GM19043 (cell line): ENCODE measurements around the gene RALBP1.

ENCODE experiments used
- ATAC-seq: cut with Tn5 transposase; IDR thresholded peaks from one replicate; pipeline ENCODE4 v1.9.1; 2021; ENCODE audit warnings: low read depth; ENCODE audit not compliant: unreplicated experiment

Gene RALBP1

GRCh38 chr18:9542924-9543323, 67.6 kb downstream of the RALBP1 start:
- no peak for ATAC-seq

GRCh38 chr18:9545029-9545428, 69.7 kb downstream of the RALBP1 start:
- ATAC-seq = no peak

- ATAC-seq = no peak
These were observed 71.2 kb downstream of the RALBP1 start for GRCh38 chr18:9546468-9546867.

- ATAC-seq = no peak
These were observed 72.5 kb downstream of the RALBP1 start for GRCh38 chr18:9547782-9548181.

- ATAC-seq = no peak
These were observed 74.1 kb downstream of the RALBP1 start for GRCh38 chr18:9549405-9549804.

GRCh38 chr18:9550429-9550828, 75.1 kb downstream of the RALBP1 start:
- no peak for ATAC-seq

- ATAC-seq = no peak
These were observed 76.9 kb downstream of the RALBP1 start for GRCh38 chr18:9552191-9552590.

- ATAC-seq = no peak
These were observed 77.3 kb downstream of the RALBP1 start for GRCh38 chr18:9552616-9553015.

GRCh38 chr18:9557250-9557943, 82.1 kb downstream of the RALBP1 start:
- ATAC-seq = no peak

- no peak for ATAC-seq
These were observed 83.2 kb downstream of the RALBP1 start for GRCh38 chr18:9558387-9559064.

GRCh38 chr18:9559253-9559652, 83.9 kb downstream of the RALBP1 start:
- no peak for ATAC-seq

- no peak for ATAC-seq
These were observed 86.4 kb downstream of the RALBP1 start for GRCh38 chr18:9561759-9562158.

GRCh38 chr18:9562584-9562983, 87.3 kb downstream of the RALBP1 start:
- ATAC-seq = no peak

- no peak for ATAC-seq
These were observed 88.0 kb downstream of the RALBP1 start for GRCh38 chr18:9563331-9563730.

GRCh38 chr18:9565407-9565806, 90.1 kb downstream of the RALBP1 start:
- ATAC-seq = no peak

- ATAC-seq = no peak
These were observed 92.9 kb downstream of the RALBP1 start for GRCh38 chr18:9568186-9568585.

GRCh38 chr18:9569178-9569577, 93.9 kb downstream of the RALBP1 start:
- no peak for ATAC-seq

- no peak for ATAC-seq
These were observed 94.9 kb downstream of the RALBP1 start for GRCh38 chr18:9570255-9570654.

GRCh38 chr18:9571546-9571945, 96.2 kb downstream of the RALBP1 start:
- no peak for ATAC-seq

- ATAC-seq = no peak
These were observed 99.3 kb downstream of the RALBP1 start for GRCh38 chr18:9574473-9575115.

- no peak for ATAC-seq
These were observed 100.2 kb downstream of the RALBP1 start for GRCh38 chr18:9575558-9575957.

- no peak for ATAC-seq
These were observed 102.0 kb downstream of the RALBP1 start for GRCh38 chr18:9577361-9577760.
